ENCODE measurements around the gene UBE2QL1.

GRCh38 chr5:6504677-6505415 lies 56.2 kb downstream of the UBE2QL1 start:
- no peak for TF ChIP-seq SUZ12 (IDR thresholded peaks at IDR 0.05; ENCODE audit: extremely low read depth, insufficient read depth, insufficient read length)
- no peak for TF ChIP-seq ZNF274 (IDR thresholded peaks at IDR 0.05; ENCODE audit: low read depth, low read length)
- no peak for TF ChIP-seq YY1 (IDR thresholded peaks at IDR 0.05; ENCODE audit: insufficient read depth, insufficient read length)

All from NT2/D1 (cell line).